NCI-H1417 treated with DMSO at 0.1 percent for 48 hours (cell line): Measurements from ENCODE around the gene OR51A2.
"Not testable (repeated sequence)": the region's sequence is repeated elsewhere in the genome, so short reads cannot be mapped to it uniquely, and the experiment has no call there.

Experiments
- DNase-seq: peaks from one replicate; lab custom pipeline; 2025; lab: John Stamatoyannopoulos, UW

Gene OR51A2

GRCh38 chr11:4955613-4956012 lies at the start of gene OR51A2:
Gene OR51A2 (minus strand): TSS chr11:4955713. CDS start chr11:4955713, 0 bp downstream.
- not testable (repeated sequence) for DNase-seq

- DNase-seq, result no peak
Measured at GRCh38 chr11:5004424-5005274, 49.1 kb upstream of the OR51A2 start.

GRCh38 chr11:4994551-4994950 lies 39.0 kb upstream of the OR51A2 start, which contains the start of gene OR51L1:
Gene OR51L1 (plus strand): TSS chr11:4994851. CDS start chr11:4998983, 4,132 bp downstream.
- DNase-seq, result no peak

GRCh38 chr11:4991060-4991459 lies 35.5 kb upstream of the OR51A2 start:
- no peak for DNase-seq

GRCh38 chr11:4983841-4984240 lies 28.3 kb upstream of the OR51A2 start:
- no peak for DNase-seq

- DNase-seq, result no peak
Measured at GRCh38 chr11:4982678-4983077, 27.2 kb upstream of the OR51A2 start.

GRCh38 chr11:4979036-4979435 lies 23.5 kb upstream of the OR51A2 start:
- DNase-seq, result no peak

GRCh38 chr11:4975436-4975835 lies 19.9 kb upstream of the OR51A2 start:
- no peak for DNase-seq

- DNase-seq, result no peak
Measured at GRCh38 chr11:4962816-4963215, 7.3 kb upstream of the OR51A2 start.

- no peak for DNase-seq
Measured at GRCh38 chr11:4960877-4961276, 5.4 kb upstream of the OR51A2 start.

GRCh38 chr11:4957396-4957795 lies 1.9 kb upstream of the OR51A2 start:
- no peak for DNase-seq

- no peak for DNase-seq
Measured at GRCh38 chr11:4947505-4947904, 8.0 kb downstream of the OR51A2 start, which contains the start of gene OR51A4. Gene OR51A4 (minus strand): TSS chr11:4947605. CDS start chr11:4947100, 505 bp downstream.

GRCh38 chr11:4936745-4937144 lies 18.8 kb downstream of the OR51A2 start:
- DNase-seq, result no peak

- no peak for DNase-seq
Measured at GRCh38 chr11:4932751-4933150, 22.8 kb downstream of the OR51A2 start.

- DNase-seq, result no peak
Measured at GRCh38 chr11:4926608-4927007, 28.9 kb downstream of the OR51A2 start.

- DNase-seq, result no peak
Measured at GRCh38 chr11:4924239-4924638, 31.3 kb downstream of the OR51A2 start, which contains the start of gene OR51G1. Gene OR51G1 (minus strand): TSS chr11:4924339. CDS start chr11:4924339, 0 bp downstream.

GRCh38 chr11:4922304-4922703 lies 33.2 kb downstream of the OR51A2 start:
- no peak for DNase-seq

GRCh38 chr11:4921796-4922195 lies 33.7 kb downstream of the OR51A2 start:
- no peak for DNase-seq

GRCh38 chr11:4919250-4919649 lies 36.3 kb downstream of the OR51A2 start, which contains the start of gene OR51G2:
Gene OR51G2 (minus strand): TSS chr11:4919350. CDS start chr11:4915663, 3,687 bp downstream.
- DNase-seq, result no peak

GRCh38 chr11:4916581-4916980 lies 38.9 kb downstream of the OR51A2 start:
- DNase-seq, result no peak
